ENCODE data around the gene C2CD3.

- no peak for TF ChIP-seq POLR2A (IDR thresholded peaks at IDR 0.05)
- no peak for TF ChIP-seq CTCF (IDR thresholded peaks at IDR 0.05)
Measured at GRCh38 chr11:74182635-74183034, 11.8 kb upstream of the C2CD3 start.
